GM12878 (cell line): Measurements from ENCODE around the gene ELP1. TPM values are rescaled to one million over a fixed set of nuclear protein-coding genes. Genes with fewer than 3 reads are reported as not detected.

ENCODE experiments used
- ATAC-seq: fragments of 200-7000 bp; cut with Tn5 transposase; 3 replicates; pipeline ENCODE4 v1.9.1; 2020; ENCODE audit warnings: mild to moderate bottlenecking, moderate library complexity
- BruUV-seq: library from RNA; stranded (reverse); fragments of 400-500 nt; replicated peaks from 2 replicates; lab custom pipeline; 2021; lab: Mats Ljungman, UMichigan
- CTCF ChIA-PET: fragments of 300-600 bp; sonication (Branson Sonifier 250); formaldehyde crosslinking; extraction: SDS; loops from one replicate; lab custom pipeline; 2021; ENCODE audit warnings: inconsistent platforms; lab: Yijun Ruan, JAX
- POLR2A ChIA-PET: fragments of 350-600 bp; formaldehyde crosslinking; extraction: SDS; loops from one replicate; lab custom pipeline; 2021; ENCODE audit warnings: inconsistent platforms; lab: Charles Lee
- RAD21 ChIA-PET: fragments of 300-600 bp; sonication (Branson Sonifier 250); formaldehyde crosslinking; loops from one replicate; lab custom pipeline; 2023; ENCODE audit warnings: antibody characterized with exemption; ENCODE audit not compliant: unreplicated experiment; lab: Charles Lee
- SMC1A ChIA-PET: fragments of 300-600 bp; sonication (Branson Sonifier 250); formaldehyde crosslinking; loops from one replicate; lab custom pipeline; 2023; ENCODE audit not compliant: unreplicated experiment, uncharacterized antibody; lab: Charles Lee
- DNase-seq: peaks from one replicate; pipeline ENCODE4 v3.0.0-alpha.2; 2011; ENCODE audit warnings: low read depth, low spot score
- FAIRE-seq: peaks from 3 replicates; lab custom pipeline; 2011; peaks lifted over from hg19 to GRCh38; lab: Jason Lieb, UNC
- H2AFZ ChIP-seq: 2 replicates; pipeline ENCODE4 v1.6.0; 2011; ENCODE audit warnings: low read depth, low read length, control low read depth; ENCODE audit not compliant: control insufficient read depth
- H3K27ac ChIP-seq: 2 replicates; pipeline ENCODE4 v1.5.1; 2011; ENCODE audit warnings: control low read depth; ENCODE audit not compliant: control insufficient read depth, insufficient read depth
- H3K27me3 ChIP-seq, 2 experiments: replicated peaks in 1 of 2; 2 replicates each; pipeline versions ENCODE4 v1.6.0 to v1.6.1; 2011; ENCODE audit warnings: low read length in 1 of 2; ENCODE audit not compliant: control insufficient read depth in 2 of 2, insufficient read depth in 2 of 2
- H3K36me3 ChIP-seq, 2 experiments: 2 replicates each; pipeline ENCODE4 v1.5.1; 2011; ENCODE audit warnings: low read length in 1 of 2; ENCODE audit not compliant: control insufficient read depth in 2 of 2, insufficient read depth in 2 of 2
- H3K4me1 ChIP-seq: 2 replicates; pipeline ENCODE4 v1.6.1; 2011; ENCODE audit warnings: mild to moderate bottlenecking, low read length, moderate library complexity, mixed read lengths; ENCODE audit not compliant: control insufficient read depth, insufficient read depth
- H3K4me2 ChIP-seq: 2 replicates; pipeline ENCODE4 v1.6.0; 2011; ENCODE audit warnings: control low read depth; ENCODE audit not compliant: control insufficient read depth, insufficient read depth
- H3K4me3 ChIP-seq: fragments of 200-600 bp; sonication (generic); 2 replicates; pipeline ENCODE4 v1.5.1; 2016
- H3K79me2 ChIP-seq: 2 replicates; pipeline ENCODE4 v1.6.0; 2011; ENCODE audit warnings: low read length; ENCODE audit not compliant: control insufficient read depth, insufficient read depth
- H3K9ac ChIP-seq: 2 replicates; pipeline ENCODE4 v1.8.0; 2011; ENCODE audit warnings: low read length, control low read depth, mixed read lengths; ENCODE audit not compliant: control insufficient read depth, insufficient read depth
- H3K9me3 ChIP-seq: replicated peaks from 3 replicates; pipeline ENCODE4 v1.5.1; 2011; ENCODE audit warnings: mild to moderate bottlenecking, low read length; ENCODE audit not compliant: control insufficient read depth, insufficient read depth
- H4K20me1 ChIP-seq: 2 replicates; pipeline ENCODE4 v1.6.0; 2011; ENCODE audit not compliant: control insufficient read depth, insufficient read depth
- BCL11A ChIP-seq: IDR thresholded peaks from 2 replicates; pipeline ENCODE4 v1.6.1; 2011; ENCODE audit warnings: low read depth, low read length
- CREB1 ChIP-seq: IDR thresholded peaks from 2 replicates; pipeline ENCODE4 v1.6.1; 2012; ENCODE audit warnings: low read depth, mild to moderate bottlenecking, inconsistent platforms
- KAT2A ChIP-seq: conservative IDR thresholded peaks from 2 replicates; pipeline ENCODE4 v1.6.1; 2011; ENCODE audit warnings: low read depth, low read length; ENCODE audit not compliant: control insufficient read depth
- NKRF ChIP-seq: fragments of 450-650 bp; conservative IDR thresholded peaks from 2 replicates; pipeline ENCODE4 v1.6.1; 2017; ENCODE audit warnings: mild to moderate bottlenecking, moderate library complexity
- PKNOX1 ChIP-seq: fragments of 450-650 bp; IDR thresholded peaks from 2 replicates; pipeline ENCODE4 v1.6.1; 2016; ENCODE audit warnings: mild to moderate bottlenecking
- SUZ12 ChIP-seq: fragments of 200-600 bp; sonication (generic); IDR thresholded peaks from one replicate; pipeline ENCODE4 v1.6.1; 2018; ENCODE audit warnings: antibody characterized with exemption, mild to moderate bottlenecking; ENCODE audit not compliant: unreplicated experiment
- TARDBP ChIP-seq: IDR thresholded peaks from 2 replicates; pipeline ENCODE4 v1.6.1; 2016; ENCODE audit warnings: borderline replicate concordance
- TCF12 ChIP-seq: IDR thresholded peaks from 2 replicates; pipeline ENCODE4 v1.6.1; 2011; ENCODE audit warnings: low read depth, mild to moderate bottlenecking, low read length
- ZNF207 ChIP-seq: fragments of 450-650 bp; IDR thresholded peaks from 2 replicates; pipeline ENCODE4 v1.6.1; 2014; ENCODE audit warnings: antibody characterized with exemption, mild to moderate bottlenecking, borderline replicate concordance
- WGBS: methylation state at CpG from one replicate; pipeline ENCODE4 v1.1.6; 2016; ENCODE audit warnings: low lambda C conversion rate; ENCODE audit not compliant: insufficient replicate concordance, insufficient coverage; ENCODE audit errors: missing lambda C conversion rate; 5-methylcytosine and 5-hydroxymethylcytosine counted together
- in situ Hi-C: fragments of 300-500 bp; cut with MboI; formaldehyde crosslinking; loops from 9 replicates; pipeline ENCODE4 v1.14.3; 2018; ENCODE audit warnings: mixed read lengths
- intact Hi-C: fragments of 100-400 bp; cut with micrococcal nuclease; formaldehyde crosslinking; loops from one replicate; pipeline ENCODE4 v1.14.2; 2022; ENCODE audit not compliant: unreplicated experiment
- polyA plus RNA-seq, 11 experiments: library from polyadenylated mRNA; depleted of rRNA in 4 of 11; unstranded in 6 of 11; stranded (reverse) in 5 of 11; fragments of >200 nt; fragmentation: Nextera tagmentation in 4 of 11; fragmentation: Illumina TruSeq in 1 of 11; extraction: Ambion mirVana in 4 of 11; extraction: Trizol in 1 of 11; gene quantifications; 1 replicate in 1 of 11; 2 replicates in 10 of 11; pipeline versions ENCODE4 v1.2.1 to v1.2.3, GENCODE V29; 2011 to 2016; ENCODE audit warnings: inconsistent platforms in 2 of 11, missing spikeins in 2 of 11, low read depth in 1 of 11
- total RNA-seq, 4 experiments: library from RNA; depleted of rRNA in 3 of 4; stranded (reverse); fragments of >200 nt in 3 of 4; fragmentation: Illumina TruSeq in 1 of 4; extraction: Trizol in 1 of 4; gene quantifications; 2 replicates each; pipeline versions ENCODE4 v1.2.1 to v1.2.3, GENCODE V29; 2013 to 2021

The ELP1 gene
- total and polyA plus RNA-seq, 10 of the 15 experiments (the other 5 are each of a cell fraction or from before 2014, with no cell fraction given): 9.7 to 29.9 (median 26.0) TPM

GRCh38 chr9:108937561-108938305 lies 3.8 kb upstream of the ELP1 start:
- ChIA-PET CTCF (no interaction called here), SMC1A (no interaction called here), POLR2A (no interaction called here), RAD21 (no interaction called here)
- Histone ChIP-seq H3K4me1 (no peaks in the 10 kb centered on the region), H2AFZ (no peak overlapping the region), H3K9ac (no peak overlapping the region), H3K27me3 (no peaks in the 10 kb centered on the region), H3K79me2 (peaks cover 18% of the 10 kb centered on the region), H4K20me1 (no peaks in the 10 kb centered on the region), H3K4me2 (no peak overlapping the region), H3K27ac (no peak overlapping the region), H3K9me3 (no peaks in the 10 kb centered on the region), H3K36me3 (no peaks in the 10 kb centered on the region; a peak in 3 of 4 replicates), H3K4me3 (no peak overlapping the region)
- 97% methylated on average over 5 of the region's 5 CpGs for WGBS
- no peak for DNase-seq
- BruUV-seq: no TSS peak
- in situ Hi-C loops: no loop called here
- TF ChIP-seq TCF12 (no peak), CREB1 (no peak), ZNF207 (no peak), NKRF (no peak), PKNOX1 (peak; percentile 26; the same call in 1 of the 2 replicates), SUZ12 (no peak), BCL11A (no peak), TARDBP (no peak), KAT2A (no peak)
- intact Hi-C loops: loop anchor here (10.0 kb wide), 1 partner anchor 177 kb away; the partner anchor contains the start of gene TMEM245
- ATAC-seq: no peak
- FAIRE-seq: no peak
